ENCODE results near the gene EDN3.

The EDN3 gene

GRCh38 chr20:59375541-59375940, 75.1 kb downstream of the EDN3 start:
- no peak overlapping the region for H3K27ac ChIP-seq (ENCODE audit: low read depth, low read length)
- no peaks in the 10 kb centered on the region for H3K4me1 ChIP-seq (ENCODE audit: insufficient read depth, low read length)
- no peaks in the 10 kb centered on the region for H3K36me3 ChIP-seq (ENCODE audit: insufficient read depth, low read length)
- no peak overlapping the region for H3K9ac ChIP-seq (ENCODE audit: low read length)
- H3K27me3 ChIP-seq (ENCODE audit: control insufficient read depth in 1 of 2, insufficient read depth in 2 of 2, low read length in 2 of 2), result no peaks in the 10 kb centered on the region
- no peaks in the 10 kb centered on the region for H3K9me3 ChIP-seq (ENCODE audit: low read length)
- H3K4me3 ChIP-seq (ENCODE audit: low read depth in 1 of 2, low read length in 2 of 2), result no peak overlapping the region

Data from muscle layer of colon (tissue), 2 donors.